ENCODE measurements around the gene PPT1.

The PPT1 gene

GRCh38 chr1:40023379-40023944, 73.6 kb downstream of the PPT1 start:
- no peak for DNase-seq

Measured in DMS79 treated with DMSO at 0.1 percent for 48 hours (cell line).